ENCODE measurements around the gene PSAP. TPM values are rescaled to one million over a fixed set of nuclear protein-coding genes. Genes with fewer than 3 reads are reported as not detected.
A peak's percentile ranks its signal among the peaks of the same experiment; 100 is the strongest.

PSAP gene
- total RNA-seq, 1 experiment from 2014 or later: 336 TPM

DNA sequence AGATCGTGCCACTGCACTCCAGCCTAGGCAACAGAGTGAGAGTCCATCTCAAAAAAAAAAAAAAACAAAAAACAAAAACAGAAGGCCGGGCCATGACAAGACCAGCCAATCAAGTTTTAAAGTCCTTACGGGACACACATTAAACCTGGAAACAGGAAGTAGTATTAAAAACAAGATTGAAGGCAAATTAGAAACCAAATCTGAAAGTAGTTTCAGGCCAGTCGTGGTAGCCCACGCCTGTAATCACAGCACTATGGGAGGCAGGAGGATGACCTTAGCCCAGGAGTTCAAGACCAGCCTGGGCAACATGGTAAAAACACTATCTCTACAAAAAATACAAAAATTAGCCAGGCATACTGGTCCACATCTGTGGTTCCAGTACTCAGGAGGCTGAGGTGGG, 18.1 kb downstream of the PSAP start:
- no CpG with 5 or more reads among the region's 5 CpGs for WGBS (ENCODE audit: extremely low coverage, insufficient read length, low lambda C conversion rate)
- Histone ChIP-seq H3K4me2 (ENCODE audit: insufficient read depth, insufficient read length, low read length) (no peak overlapping the region), H3K14ac (ENCODE audit: insufficient read depth, low read length) (no peak overlapping the region), H2BK15ac (ENCODE audit: low read depth, low read length) (no peak overlapping the region), H3K23me2 (ENCODE audit: insufficient read length, low read depth, low read length, poor library complexity, severe bottlenecking) (no peaks in the 10 kb centered on the region), H4K20me1 (ENCODE audit: control insufficient read depth, insufficient read depth, insufficient read length) (no peaks in the 10 kb centered on the region), H2BK12ac (ENCODE audit: insufficient read length, low read depth, low read length) (no peak overlapping the region), H2BK20ac (ENCODE audit: low read depth, low read length, poor library complexity, severe bottlenecking) (no peak overlapping the region), H3K79me2 (ENCODE audit: insufficient read depth, low read length) (peaks cover 32% of the 10 kb centered on the region; the same call in 1 of the 2 replicates), H3K27me3 (ENCODE audit: insufficient read depth, low read length) (no peaks in the 10 kb centered on the region), H3K9me3 (ENCODE audit: control insufficient read depth, low read depth, low read length) (no peaks in the 10 kb centered on the region), H2BK5ac (ENCODE audit: insufficient read length, low read length) (no peak overlapping the region), H2BK120ac (ENCODE audit: low read depth, low read length, poor library complexity, severe bottlenecking) (no peak overlapping the region), H4K91ac (ENCODE audit: insufficient read length, low read depth, low read length) (no peak overlapping the region), H2AFZ (ENCODE audit: low read length) (no peak overlapping the region), H3K4ac (ENCODE audit: low read depth, low read length) (no peak overlapping the region), H3K18ac (ENCODE audit: insufficient read length, low read depth, low read length) (no peak overlapping the region), H3K23ac (ENCODE audit: insufficient read length, low read depth, low read length) (no peak overlapping the region), H3K79me1 (ENCODE audit: insufficient read depth, low read depth, low read length, poor library complexity, severe bottlenecking) (peaks cover 13% of the 10 kb centered on the region), H3K27ac (ENCODE audit: insufficient read length, low read depth, low read length) (no peak overlapping the region), H3T11ph (ENCODE audit: low read length) (no peak overlapping the region), H2AK5ac (ENCODE audit: insufficient read length, low read length) (no peak overlapping the region), H4K8ac (replicated peaks; ENCODE audit: insufficient read length, low read depth, low read length) (no peak overlapping the region), H3K9ac (ENCODE audit: extremely low read depth, insufficient read length, low read length) (no peak overlapping the region), H3K56ac (ENCODE audit: insufficient read length, low read depth, low read length) (no peak overlapping the region), H4K5ac (ENCODE audit: insufficient read length, low read depth, low read length) (no peak overlapping the region), H3K4me1 (ENCODE audit: insufficient read depth, low read length) (peaks cover 7% of the 10 kb centered on the region; the same call in 1 of the 2 replicates)
- Mint-ChIP-seq H3K4me3 (no peak overlapping the region), H3K36me3 (ENCODE audit: insufficient read depth in 1 of 3, low read depth in 3 of 3) (peaks cover 32 to 48% (median 44%) of the 10 kb centered on the region in 3 experiments; a peak in 6 of 7 replicates), H3K9me3 (no peaks in the 10 kb centered on the region), H3K4me1 (peaks cover 22 to 23% of the 10 kb centered on the region in 2 experiments), H3K27ac (0 out of 7 replicates have a peak overlapping the region, but pooled peaks of 1 of the 3 experiments have one; percentile 44), H3K27me3 (ENCODE audit: low read depth) (no peaks in the 10 kb centered on the region)
- TF ChIP-seq, protein P1, sequence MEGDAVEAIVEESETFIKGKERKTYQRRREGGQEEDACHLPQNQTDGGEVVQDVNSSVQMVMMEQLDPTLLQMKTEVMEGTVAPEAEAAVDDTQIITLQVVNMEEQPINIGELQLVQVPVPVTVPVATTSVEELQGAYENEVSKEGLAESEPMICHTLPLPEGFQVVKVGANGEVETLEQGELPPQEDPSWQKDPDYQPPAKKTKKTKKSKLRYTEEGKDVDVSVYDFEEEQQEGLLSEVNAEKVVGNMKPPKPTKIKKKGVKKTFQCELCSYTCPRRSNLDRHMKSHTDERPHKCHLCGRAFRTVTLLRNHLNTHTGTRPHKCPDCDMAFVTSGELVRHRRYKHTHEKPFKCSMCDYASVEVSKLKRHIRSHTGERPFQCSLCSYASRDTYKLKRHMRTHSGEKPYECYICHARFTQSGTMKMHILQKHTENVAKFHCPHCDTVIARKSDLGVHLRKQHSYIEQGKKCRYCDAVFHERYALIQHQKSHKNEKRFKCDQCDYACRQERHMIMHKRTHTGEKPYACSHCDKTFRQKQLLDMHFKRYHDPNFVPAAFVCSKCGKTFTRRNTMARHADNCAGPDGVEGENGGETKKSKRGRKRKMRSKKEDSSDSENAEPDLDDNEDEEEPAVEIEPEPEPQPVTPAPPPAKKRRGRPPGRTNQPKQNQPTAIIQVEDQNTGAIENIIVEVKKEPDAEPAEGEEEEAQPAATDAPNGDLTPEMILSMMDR (conservative IDR thresholded peaks at IDR 0.05): no peak
- no peak for DNase-seq

All from H9 (cell line).